Activated T-cell treated with anti-CD3 and anti-CD28 coated beads, Interleukin-2, amount 50 U/mL, for 24 hours (primary cell): Measurements from ENCODE around the gene EEPD1.

Experiments used
- DNase-seq: peaks from one replicate; pipeline ENCODE4 v3.0.0-alpha.2; 2020
- H3K27ac Mint-ChIP-seq: 2 replicates; pipeline ENCODE4 v1.8.0; 2020; ENCODE audit warnings: mild to moderate bottlenecking, mixed read lengths
- H3K27me3 Mint-ChIP-seq: 2 replicates; pipeline ENCODE4 v1.8.0; 2020; ENCODE audit warnings: mixed read lengths
- H3K36me3 Mint-ChIP-seq: 2 replicates; pipeline ENCODE4 v1.8.0; 2020; ENCODE audit warnings: low read depth, mixed read lengths
- H3K4me1 Mint-ChIP-seq: 2 replicates; pipeline ENCODE4 v1.8.0; 2020; ENCODE audit warnings: low read depth, mixed read lengths
- H3K4me3 Mint-ChIP-seq: 2 replicates; pipeline ENCODE4 v1.8.0; 2020; ENCODE audit warnings: mild to moderate bottlenecking, moderate library complexity, mixed read lengths
- H3K9me3 Mint-ChIP-seq: 2 replicates; pipeline ENCODE4 v1.8.0; 2020; ENCODE audit warnings: mixed read lengths

Gene EEPD1

GRCh38 chr7:36275735-36276284 is 122.8 kb downstream of the EEPD1 start:
- no peak for DNase-seq
- no peaks in the 10 kb centered on the region for H3K9me3 Mint-ChIP-seq
- no peak overlapping the region for H3K4me3 Mint-ChIP-seq
- no peak overlapping the region for H3K27ac Mint-ChIP-seq
- no peaks in the 10 kb centered on the region for H3K36me3 Mint-ChIP-seq
- no peaks in the 10 kb centered on the region for H3K27me3 Mint-ChIP-seq
- H3K4me1 Mint-ChIP-seq, result peaks cover 21% of the 10 kb centered on the region

GRCh38 chr7:36276428-36277248 is 123.6 kb downstream of the EEPD1 start:
- no peak overlapping the region for H3K4me3 Mint-ChIP-seq
- peaks cover 26% of the 10 kb centered on the region for H3K4me1 Mint-ChIP-seq
- no peaks in the 10 kb centered on the region for H3K27me3 Mint-ChIP-seq
- H3K36me3 Mint-ChIP-seq, result no peaks in the 10 kb centered on the region
- no peaks in the 10 kb centered on the region for H3K9me3 Mint-ChIP-seq
- no peak overlapping the region for H3K27ac Mint-ChIP-seq
- no peak for DNase-seq

- Mint-ChIP-seq H3K4me1 (peaks cover 30% of the 10 kb centered on the region), H3K27me3 (no peaks in the 10 kb centered on the region), H3K9me3 (no peaks in the 10 kb centered on the region), H3K27ac (no peak overlapping the region), H3K36me3 (no peaks in the 10 kb centered on the region), H3K4me3 (no peak overlapping the region)
- DNase-seq, result no peak
Observed at GRCh38 chr7:36277249-36277542, 124.1 kb downstream of the EEPD1 start.

GRCh38 chr7:36278069-36278619 is 125.1 kb downstream of the EEPD1 start:
- H3K4me1 Mint-ChIP-seq, result peaks cover 38% of the 10 kb centered on the region
- no peaks in the 10 kb centered on the region for H3K27me3 Mint-ChIP-seq
- H3K4me3 Mint-ChIP-seq, result no peak overlapping the region
- no peaks in the 10 kb centered on the region for H3K9me3 Mint-ChIP-seq
- no peak for DNase-seq
- no peaks in the 10 kb centered on the region for H3K36me3 Mint-ChIP-seq
- H3K27ac Mint-ChIP-seq, result no peak overlapping the region

GRCh38 chr7:36278620-36279172 is 125.6 kb downstream of the EEPD1 start:
- no peaks in the 10 kb centered on the region for H3K36me3 Mint-ChIP-seq
- H3K27ac Mint-ChIP-seq, result no peak overlapping the region
- peaks cover 39% of the 10 kb centered on the region for H3K4me1 Mint-ChIP-seq
- H3K4me3 Mint-ChIP-seq, result no peak overlapping the region
- no peaks in the 10 kb centered on the region for H3K27me3 Mint-ChIP-seq
- no peak for DNase-seq
- no peaks in the 10 kb centered on the region for H3K9me3 Mint-ChIP-seq

- Mint-ChIP-seq H3K27me3 (no peaks in the 10 kb centered on the region), H3K9me3 (no peaks in the 10 kb centered on the region), H3K36me3 (no peaks in the 10 kb centered on the region), H3K4me1 (peaks cover 44% of the 10 kb centered on the region), H3K4me3 (no peak overlapping the region), H3K27ac (no peak overlapping the region)
- no peak for DNase-seq
Observed at GRCh38 chr7:36279200-36279925, 126.3 kb downstream of the EEPD1 start.

- no peak for DNase-seq
- no peaks in the 10 kb centered on the region for H3K36me3 Mint-ChIP-seq
- peaks cover 49% of the 10 kb centered on the region for H3K4me1 Mint-ChIP-seq
- no peaks in the 10 kb centered on the region for H3K27me3 Mint-ChIP-seq
- H3K4me3 Mint-ChIP-seq, result no peak overlapping the region
- no peak overlapping the region for H3K27ac Mint-ChIP-seq
- no peaks in the 10 kb centered on the region for H3K9me3 Mint-ChIP-seq
Observed at GRCh38 chr7:36279926-36280315, 126.9 kb downstream of the EEPD1 start.

- Mint-ChIP-seq H3K27ac (no peak overlapping the region), H3K27me3 (no peaks in the 10 kb centered on the region), H3K9me3 (no peaks in the 10 kb centered on the region), H3K36me3 (no peaks in the 10 kb centered on the region), H3K4me1 (peaks cover 60% of the 10 kb centered on the region), H3K4me3 (no peak overlapping the region)
- no peak for DNase-seq
Observed at GRCh38 chr7:36280840-36281812, 128.1 kb downstream of the EEPD1 start.

GRCh38 chr7:36281945-36282717 is 129.1 kb downstream of the EEPD1 start:
- Mint-ChIP-seq H3K36me3 (no peaks in the 10 kb centered on the region), H3K27me3 (no peaks in the 10 kb centered on the region), H3K27ac (no peak overlapping the region), H3K4me3 (no peak overlapping the region), H3K9me3 (no peaks in the 10 kb centered on the region), H3K4me1 (peaks cover 67% of the 10 kb centered on the region)
- no peak for DNase-seq

GRCh38 chr7:36283181-36283580 is 130.1 kb downstream of the EEPD1 start:
- Mint-ChIP-seq H3K9me3 (no peaks in the 10 kb centered on the region), H3K27ac (peak overlapping the region; percentile 63), H3K36me3 (no peaks in the 10 kb centered on the region), H3K27me3 (no peaks in the 10 kb centered on the region), H3K4me3 (no peak overlapping the region), H3K4me1 (peaks cover 78% of the 10 kb centered on the region)
- DNase-seq, result peak; percentile 37

GRCh38 chr7:36283711-36284130 is 130.7 kb downstream of the EEPD1 start:
- H3K4me3 Mint-ChIP-seq, result no peak overlapping the region
- H3K36me3 Mint-ChIP-seq, result no peaks in the 10 kb centered on the region
- peaks cover 81% of the 10 kb centered on the region for H3K4me1 Mint-ChIP-seq
- DNase-seq, result peak; percentile 35
- no peaks in the 10 kb centered on the region for H3K9me3 Mint-ChIP-seq
- no peaks in the 10 kb centered on the region for H3K27me3 Mint-ChIP-seq
- H3K27ac Mint-ChIP-seq, result peak overlapping the region; percentile 51

GRCh38 chr7:36284456-36285090 is 131.5 kb downstream of the EEPD1 start:
- peaks cover 81% of the 10 kb centered on the region for H3K4me1 Mint-ChIP-seq
- no peaks in the 10 kb centered on the region for H3K27me3 Mint-ChIP-seq
- no peak for DNase-seq
- H3K27ac Mint-ChIP-seq, result no peak overlapping the region
- no peaks in the 10 kb centered on the region for H3K36me3 Mint-ChIP-seq
- H3K4me3 Mint-ChIP-seq, result no peak overlapping the region
- H3K9me3 Mint-ChIP-seq, result no peaks in the 10 kb centered on the region

- Mint-ChIP-seq H3K4me1 (peaks cover 81% of the 10 kb centered on the region), H3K36me3 (no peaks in the 10 kb centered on the region), H3K4me3 (no peak overlapping the region), H3K27me3 (no peaks in the 10 kb centered on the region), H3K9me3 (no peaks in the 10 kb centered on the region), H3K27ac (no peak overlapping the region)
- DNase-seq, result no peak
Observed at GRCh38 chr7:36285276-36285675, 132.2 kb downstream of the EEPD1 start.
